ENCODE data around the gene NFU1.

NFU1 gene

DNA sequence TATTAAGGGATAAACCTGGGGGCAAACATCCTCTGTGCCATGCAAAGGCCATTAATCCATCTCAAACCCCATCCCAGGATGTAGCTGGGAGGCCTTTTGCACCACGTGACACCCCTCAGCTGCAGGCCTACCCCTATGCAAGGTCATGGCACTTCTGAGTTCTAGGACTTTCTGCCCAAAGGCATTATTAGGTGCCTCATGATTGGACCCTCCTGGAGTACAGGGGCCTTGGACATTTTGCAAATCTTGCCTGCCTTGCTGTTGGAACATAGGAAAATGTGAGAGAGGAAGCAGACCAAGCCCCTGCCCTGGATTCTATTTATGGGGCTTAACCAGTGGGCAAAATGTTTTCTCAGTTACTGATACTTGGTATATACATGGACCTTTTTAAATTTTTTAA is 44.2 kb upstream of the NFU1 start:
- Histone ChIP-seq H3K4me2 (no peak overlapping the region), H2AFZ (ENCODE audit: low read depth) (no peak overlapping the region), H3K27ac (no peak overlapping the region), H3K79me2 (ENCODE audit: insufficient read depth, low read depth) (no peaks in the 10 kb centered on the region), H3K4me3 (IDR thresholded peaks at IDR 0.05; ENCODE audit: insufficient read depth, low read depth, low read length) (no peak overlapping the region), H4K20me1 (ENCODE audit: insufficient read depth) (no peaks in the 10 kb centered on the region), H3K4me1 (ENCODE audit: low read depth, poor library complexity, severe bottlenecking) (peaks cover 27% of the 10 kb centered on the region), H3K36me3 (ENCODE audit: insufficient read depth) (no peaks in the 10 kb centered on the region), H3K27me3 (ENCODE audit: insufficient read depth, low read depth) (no peaks in the 10 kb centered on the region), H3K9ac (no peak overlapping the region)
- TF ChIP-seq, protein P1, sequence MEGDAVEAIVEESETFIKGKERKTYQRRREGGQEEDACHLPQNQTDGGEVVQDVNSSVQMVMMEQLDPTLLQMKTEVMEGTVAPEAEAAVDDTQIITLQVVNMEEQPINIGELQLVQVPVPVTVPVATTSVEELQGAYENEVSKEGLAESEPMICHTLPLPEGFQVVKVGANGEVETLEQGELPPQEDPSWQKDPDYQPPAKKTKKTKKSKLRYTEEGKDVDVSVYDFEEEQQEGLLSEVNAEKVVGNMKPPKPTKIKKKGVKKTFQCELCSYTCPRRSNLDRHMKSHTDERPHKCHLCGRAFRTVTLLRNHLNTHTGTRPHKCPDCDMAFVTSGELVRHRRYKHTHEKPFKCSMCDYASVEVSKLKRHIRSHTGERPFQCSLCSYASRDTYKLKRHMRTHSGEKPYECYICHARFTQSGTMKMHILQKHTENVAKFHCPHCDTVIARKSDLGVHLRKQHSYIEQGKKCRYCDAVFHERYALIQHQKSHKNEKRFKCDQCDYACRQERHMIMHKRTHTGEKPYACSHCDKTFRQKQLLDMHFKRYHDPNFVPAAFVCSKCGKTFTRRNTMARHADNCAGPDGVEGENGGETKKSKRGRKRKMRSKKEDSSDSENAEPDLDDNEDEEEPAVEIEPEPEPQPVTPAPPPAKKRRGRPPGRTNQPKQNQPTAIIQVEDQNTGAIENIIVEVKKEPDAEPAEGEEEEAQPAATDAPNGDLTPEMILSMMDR (conservative IDR thresholded peaks at IDR 0.05; ENCODE audit: low read depth, low read length): no peak

DNA sequence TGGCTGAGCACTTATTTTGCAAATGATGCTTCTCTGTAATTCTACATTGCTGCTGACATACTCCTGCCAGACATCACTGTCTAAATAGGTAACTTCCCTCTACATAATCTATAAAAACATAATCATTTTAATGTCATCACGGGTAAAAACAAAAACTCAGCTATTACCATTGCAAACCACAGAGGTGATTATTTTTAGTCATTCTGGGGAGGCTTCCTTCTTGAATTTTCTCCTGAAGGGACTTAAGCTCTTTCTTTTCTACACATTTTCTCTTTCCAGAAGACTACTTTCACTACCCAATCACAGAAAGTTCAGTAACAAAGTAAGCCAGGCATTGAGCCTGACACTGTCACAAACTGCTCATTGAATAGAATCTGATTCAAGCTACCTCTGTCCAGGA is 40.4 kb upstream of the NFU1 start:
- Histone ChIP-seq H3K79me2 (ENCODE audit: insufficient read depth, low read depth) (no peaks in the 10 kb centered on the region), H2AFZ (ENCODE audit: low read depth) (no peak overlapping the region), H3K4me3 (IDR thresholded peaks at IDR 0.05; ENCODE audit: insufficient read depth, low read depth, low read length) (no peak overlapping the region), H3K36me3 (ENCODE audit: insufficient read depth) (no peaks in the 10 kb centered on the region), H3K27me3 (ENCODE audit: insufficient read depth, low read depth) (no peaks in the 10 kb centered on the region), H3K27ac (no peak overlapping the region), H3K4me1 (ENCODE audit: low read depth, poor library complexity, severe bottlenecking) (peaks cover 43% of the 10 kb centered on the region), H3K9ac (no peak overlapping the region), H3K4me2 (peak overlapping the region; percentile 22), H4K20me1 (ENCODE audit: insufficient read depth) (no peaks in the 10 kb centered on the region)
- TF ChIP-seq, protein P1 (conservative IDR thresholded peaks at IDR 0.05; ENCODE audit: low read depth, low read length): no peak

DNA sequence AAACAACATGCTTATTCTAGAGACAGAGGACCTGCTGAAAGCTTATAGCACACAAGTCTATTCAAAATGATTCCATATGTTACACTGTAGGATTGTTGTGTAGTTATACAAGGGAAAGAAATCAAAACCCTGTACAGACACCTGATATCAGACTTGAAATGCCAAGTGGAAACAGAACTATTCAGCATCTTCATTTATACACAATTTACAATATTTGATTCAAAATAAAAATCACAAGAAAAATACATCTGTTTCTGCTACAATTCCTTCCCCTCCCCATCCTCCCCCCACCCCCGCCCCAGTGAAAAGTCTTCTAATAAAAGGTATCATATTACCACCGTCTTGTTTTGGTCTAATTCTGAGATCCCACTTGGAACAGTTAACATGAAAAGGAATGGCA is 37.5 kb upstream of the NFU1 start:
- H3K9ac ChIP-seq: no peak overlapping the region
- TF ChIP-seq, protein P1 (conservative IDR thresholded peaks at IDR 0.05; ENCODE audit: low read depth, low read length): no peak
- H3K79me2 ChIP-seq (ENCODE audit: insufficient read depth, low read depth): no peaks in the 10 kb centered on the region
- H3K36me3 ChIP-seq (ENCODE audit: insufficient read depth): no peaks in the 10 kb centered on the region
- H3K4me1 ChIP-seq (ENCODE audit: low read depth, poor library complexity, severe bottlenecking): peaks cover 43% of the 10 kb centered on the region
- H2AFZ ChIP-seq (ENCODE audit: low read depth): no peak overlapping the region
- no peak overlapping the region for H3K27ac ChIP-seq
- no peak overlapping the region for H3K4me3 ChIP-seq (IDR thresholded peaks at IDR 0.05; ENCODE audit: insufficient read depth, low read depth, low read length)
- no peak overlapping the region for H3K4me2 ChIP-seq
- no peaks in the 10 kb centered on the region for H4K20me1 ChIP-seq (ENCODE audit: insufficient read depth)
- H3K27me3 ChIP-seq (ENCODE audit: insufficient read depth, low read depth): no peaks in the 10 kb centered on the region

DNA sequence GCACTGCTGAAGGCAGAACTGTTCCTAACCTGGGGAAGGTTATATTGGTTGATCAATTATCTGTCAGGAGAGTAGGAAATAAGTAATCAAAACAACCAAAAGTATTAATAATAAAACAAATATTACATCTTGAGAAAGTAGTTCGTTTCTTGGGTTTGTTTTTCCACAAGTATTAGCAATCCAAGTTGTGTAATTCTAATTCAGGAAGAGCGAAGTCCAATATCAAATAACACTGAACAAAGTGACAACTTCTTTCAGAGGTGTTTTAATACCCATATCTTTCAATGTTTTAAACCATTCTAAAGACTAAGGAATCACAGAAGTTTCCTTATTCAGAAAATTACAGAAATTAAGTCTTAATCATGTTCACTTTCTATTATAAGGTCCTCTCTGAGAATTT is 34.6 kb upstream of the NFU1 start:
- Histone ChIP-seq H4K20me1 (ENCODE audit: insufficient read depth) (no peaks in the 10 kb centered on the region), H3K9ac (no peak overlapping the region), H3K4me1 (ENCODE audit: low read depth, poor library complexity, severe bottlenecking) (peaks cover 20% of the 10 kb centered on the region), H3K36me3 (ENCODE audit: insufficient read depth) (no peaks in the 10 kb centered on the region), H3K27ac (no peak overlapping the region), H3K79me2 (ENCODE audit: insufficient read depth, low read depth) (no peaks in the 10 kb centered on the region), H3K4me2 (no peak overlapping the region), H3K4me3 (IDR thresholded peaks at IDR 0.05; ENCODE audit: insufficient read depth, low read depth, low read length) (no peak overlapping the region), H3K27me3 (ENCODE audit: insufficient read depth, low read depth) (no peaks in the 10 kb centered on the region), H2AFZ (ENCODE audit: low read depth) (no peak overlapping the region)
- TF ChIP-seq, protein P1 (conservative IDR thresholded peaks at IDR 0.05; ENCODE audit: low read depth, low read length): no peak
